GM18502 (cell line): ENCODE measurements around the gene NSUN4.
"Not testable (repeated sequence)": the region's sequence is repeated elsewhere in the genome, so short reads cannot be mapped to it uniquely, and the experiment has no call there.

Experiments used
- ATAC-seq: cut with Tn5 transposase; IDR thresholded peaks from one replicate; pipeline ENCODE4 v1.9.1; 2021; ENCODE audit warnings: mild to moderate bottlenecking; ENCODE audit not compliant: unreplicated experiment, poor library complexity

NSUN4 gene

GRCh38 chr1:46325285-46326076, 15.1 kb upstream of the NSUN4 start:
- ATAC-seq, result not testable (repeated sequence)

- ATAC-seq, result not testable (repeated sequence)
Measured at GRCh38 chr1:46328182-46328581, 12.4 kb upstream of the NSUN4 start.

GRCh38 chr1:46329807-46330206, 10.8 kb upstream of the NSUN4 start:
- ATAC-seq, result not testable (repeated sequence)

- not testable (repeated sequence) for ATAC-seq
Measured at GRCh38 chr1:46330381-46330780, 10.2 kb upstream of the NSUN4 start.

GRCh38 chr1:46331786-46332540, 8.6 kb upstream of the NSUN4 start:
- peak; percentile 54 for ATAC-seq

GRCh38 chr1:46333300-46334029, 7.1 kb upstream of the NSUN4 start:
- ATAC-seq, result peak; percentile 58

GRCh38 chr1:46334030-46334384, 6.6 kb upstream of the NSUN4 start:
- no peak for ATAC-seq

GRCh38 chr1:46335081-46335480, 5.5 kb upstream of the NSUN4 start:
- ATAC-seq, result no peak

GRCh38 chr1:46337409-46337808, 3.2 kb upstream of the NSUN4 start:
- ATAC-seq, result not testable (repeated sequence)

- no peak for ATAC-seq
Measured at GRCh38 chr1:46341222-46342083, 846 bp downstream of the NSUN4 start.

GRCh38 chr1:46342084-46342656, 1.6 kb downstream of the NSUN4 start:
- no peak for ATAC-seq

GRCh38 chr1:46342677-46343350, 2.2 kb downstream of the NSUN4 start:
- ATAC-seq, result no peak

GRCh38 chr1:46343351-46343695, 2.7 kb downstream of the NSUN4 start:
- ATAC-seq, result no peak

GRCh38 chr1:46343705-46344104, 3.1 kb downstream of the NSUN4 start:
- ATAC-seq, result no peak

GRCh38 chr1:46344481-46344880, 3.9 kb downstream of the NSUN4 start:
- ATAC-seq, result no peak

- ATAC-seq, result no peak
Measured at GRCh38 chr1:46345281-46345680, 4.7 kb downstream of the NSUN4 start.

GRCh38 chr1:46352363-46352762, 11.8 kb downstream of the NSUN4 start:
- no peak for ATAC-seq

GRCh38 chr1:46355920-46356319, 15.3 kb downstream of the NSUN4 start:
- not testable (repeated sequence) for ATAC-seq

GRCh38 chr1:46362158-46362557, 21.6 kb downstream of the NSUN4 start:
- no peak for ATAC-seq
